Caco-2 (cell line): Measurements from ENCODE around the gene ASH1L. TPM values are rescaled to one million over a fixed set of nuclear protein-coding genes. Genes with fewer than 3 reads are reported as not detected.
A peak's percentile ranks its signal among the peaks of the same experiment; 100 is the strongest.
"Not testable (repeated sequence)": the region's sequence is repeated elsewhere in the genome, so short reads cannot be mapped to it uniquely, and the experiment has no call there.

Experiments used
- Bru-seq: library from RNA; stranded (reverse); fragments of 400-500 nt; gene quantifications from one replicate; lab custom pipeline; 2021; lab: Mats Ljungman, UMichigan
- BruChase-seq, 2 experiments: library from RNA; stranded (reverse); fragments of 400-500 nt; gene quantifications; one replicate each; lab custom pipeline; 2021; lab: Mats Ljungman, UMichigan
- BruUV-seq: library from RNA; stranded (reverse); fragments of 400-500 nt; replicated peaks from 2 replicates; lab custom pipeline; 2021; lab: Mats Ljungman, UMichigan
- CTCF ChIA-PET: fragments of 300-600 bp; sonication (Branson Sonifier 250); formaldehyde crosslinking; loops from one replicate; lab custom pipeline; 2022; ENCODE audit warnings: antibody characterized with exemption; lab: Charles Lee
- POLR2A ChIA-PET: fragments of 300-600 bp; sonication (Branson Sonifier 250); formaldehyde crosslinking; loops from one replicate; lab custom pipeline; 2022; ENCODE audit warnings: antibody characterized with exemption; lab: Charles Lee
- DNase-seq, 2 experiments: peaks; one replicate each; pipeline versions ENCODE4 v3.0.0 to v3.0.0-alpha.2; 2020 to 2022
- H3K27me3 ChIP-seq: replicated peaks from 2 replicates; pipeline ENCODE4 v1.6.0; 2011; ENCODE audit warnings: low read length; ENCODE audit not compliant: control insufficient read depth, insufficient read depth
- H3K36me3 ChIP-seq: 2 replicates; pipeline ENCODE4 v1.5.1; 2011; ENCODE audit warnings: low read length; ENCODE audit not compliant: control insufficient read depth, insufficient read depth
- H3K4me1 ChIP-seq: fragments of 250-450 bp; sonication (Bioruptor Pico); 2 replicates; pipeline ENCODE4 v1.5.1; 2020; ENCODE audit warnings: mild to moderate bottlenecking
- H3K4me3 ChIP-seq: 2 replicates; pipeline ENCODE4 v1.5.1; 2011; ENCODE audit warnings: low read depth, mild to moderate bottlenecking, control low read depth, low read length
- H3K9me3 ChIP-seq: fragments of 250-450 bp; sonication (Bioruptor Pico); 2 replicates; pipeline ENCODE4 v1.5.1; 2020; ENCODE audit warnings: mild to moderate bottlenecking, moderate library complexity
- H3K27ac Mint-ChIP-seq: one replicate; pipeline ENCODE4 v1.8.0; 2022; ENCODE audit warnings: mixed read lengths; ENCODE audit not compliant: unreplicated experiment
- H3K27me3 Mint-ChIP-seq: one replicate; pipeline ENCODE4 v1.8.0; 2022; ENCODE audit warnings: mixed read lengths; ENCODE audit not compliant: insufficient read depth, unreplicated experiment
- H3K36me3 Mint-ChIP-seq: one replicate; pipeline ENCODE4 v1.8.0; 2022; ENCODE audit warnings: mild to moderate bottlenecking, mixed read lengths; ENCODE audit not compliant: insufficient read depth, unreplicated experiment
- H3K4me1 Mint-ChIP-seq: one replicate; pipeline ENCODE4 v1.8.0; 2022; ENCODE audit warnings: low read depth, mixed read lengths; ENCODE audit not compliant: unreplicated experiment
- H3K4me3 Mint-ChIP-seq: one replicate; pipeline ENCODE4 v1.8.0; 2022; ENCODE audit warnings: mild to moderate bottlenecking, moderate library complexity, mixed read lengths; ENCODE audit not compliant: unreplicated experiment
- H3K9me3 Mint-ChIP-seq: one replicate; pipeline ENCODE4 v1.8.0; 2022; ENCODE audit warnings: mixed read lengths; ENCODE audit not compliant: unreplicated experiment
- CTCF ChIP-seq, 2 experiments: fragments of 200-600 bp in 1 of 2; IDR thresholded peaks; 1 replicate in 1 of 2; 2 replicates in 1 of 2; pipeline versions ENCODE4 v1.5.1 to v1.8.0; 2011 to 2022; ENCODE audit warnings: antibody characterized with exemption in 1 of 2, control low read depth in 1 of 2, inconsistent platforms in 1 of 2, low read depth in 1 of 2, low read length in 1 of 2, mild to moderate bottlenecking in 1 of 2, moderate library complexity in 1 of 2; ENCODE audit not compliant: insufficient read depth in 1 of 2, severe bottlenecking in 1 of 2, unreplicated experiment in 1 of 2
- intact Hi-C: fragments of 100-400 bp; cut with micrococcal nuclease; formaldehyde crosslinking; loops from one replicate; pipeline ENCODE4 v1.10.0; 2022; ENCODE audit not compliant: unreplicated experiment
- long read RNA-seq: library from polyadenylated mRNA; stranded (forward); transcript quantifications from one replicate; pipeline ENCODE4 v2.0.0, GENCODE V29; 2022
- total RNA-seq: library from RNA; stranded (reverse); gene quantifications from 2 replicates; pipeline ENCODE4 v1.2.3, GENCODE V29; 2022

Gene ASH1L, protein sequence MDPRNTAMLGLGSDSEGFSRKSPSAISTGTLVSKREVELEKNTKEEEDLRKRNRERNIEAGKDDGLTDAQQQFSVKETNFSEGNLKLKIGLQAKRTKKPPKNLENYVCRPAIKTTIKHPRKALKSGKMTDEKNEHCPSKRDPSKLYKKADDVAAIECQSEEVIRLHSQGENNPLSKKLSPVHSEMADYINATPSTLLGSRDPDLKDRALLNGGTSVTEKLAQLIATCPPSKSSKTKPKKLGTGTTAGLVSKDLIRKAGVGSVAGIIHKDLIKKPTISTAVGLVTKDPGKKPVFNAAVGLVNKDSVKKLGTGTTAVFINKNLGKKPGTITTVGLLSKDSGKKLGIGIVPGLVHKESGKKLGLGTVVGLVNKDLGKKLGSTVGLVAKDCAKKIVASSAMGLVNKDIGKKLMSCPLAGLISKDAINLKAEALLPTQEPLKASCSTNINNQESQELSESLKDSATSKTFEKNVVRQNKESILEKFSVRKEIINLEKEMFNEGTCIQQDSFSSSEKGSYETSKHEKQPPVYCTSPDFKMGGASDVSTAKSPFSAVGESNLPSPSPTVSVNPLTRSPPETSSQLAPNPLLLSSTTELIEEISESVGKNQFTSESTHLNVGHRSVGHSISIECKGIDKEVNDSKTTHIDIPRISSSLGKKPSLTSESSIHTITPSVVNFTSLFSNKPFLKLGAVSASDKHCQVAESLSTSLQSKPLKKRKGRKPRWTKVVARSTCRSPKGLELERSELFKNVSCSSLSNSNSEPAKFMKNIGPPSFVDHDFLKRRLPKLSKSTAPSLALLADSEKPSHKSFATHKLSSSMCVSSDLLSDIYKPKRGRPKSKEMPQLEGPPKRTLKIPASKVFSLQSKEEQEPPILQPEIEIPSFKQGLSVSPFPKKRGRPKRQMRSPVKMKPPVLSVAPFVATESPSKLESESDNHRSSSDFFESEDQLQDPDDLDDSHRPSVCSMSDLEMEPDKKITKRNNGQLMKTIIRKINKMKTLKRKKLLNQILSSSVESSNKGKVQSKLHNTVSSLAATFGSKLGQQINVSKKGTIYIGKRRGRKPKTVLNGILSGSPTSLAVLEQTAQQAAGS (N-terminal part only)
- total RNA-seq (39.4 and 45.1 TPM in 2 replicates), Bru-seq, nascent RNA (percentile 83 among the genes with signal in this experiment), BruChase-seq, experiment 1, labeled RNA remaining after a 2-hour chase (percentile 85 among the genes with signal in this experiment), BruChase-seq, experiment 2, labeled RNA remaining after a 6-hour chase (percentile 80 among the genes with signal in this experiment)
- long read RNA-seq, partial matches to known transcripts: 3 of 8 reads
- long read RNA-seq, other reads (novel, unspliced or antisense): 5 of 8 reads

GRCh38 chr1:155562581-155563376 is at the start of gene ASH1L:
Gene ASH1L, minus strand, starts transcription at chr1:155562803. Its CDS starts 41,284 bp downstream, at chr1:155521519.
- no peaks in the 10 kb centered on the region for H3K36me3 ChIP-seq
- no TSS peak for BruUV-seq
- H3K27me3 ChIP-seq: no peaks in the 10 kb centered on the region
- Mint-ChIP-seq H3K27me3 (no peaks in the 10 kb centered on the region), H3K36me3 (peaks cover 29% of the 10 kb centered on the region), H3K4me3 (peak within 1 kb of the TSS; percentile 86), H3K27ac (peak within 1 kb of the TSS; percentile 96), H3K9me3 (no peaks in the 10 kb centered on the region), H3K4me1 (peaks cover 14% of the 10 kb centered on the region)
- peaks cover 10% of the 10 kb centered on the region for H3K4me1 ChIP-seq
- ChIA-PET POLR2A (interaction anchor here (0.6 to 0.7 kb wide), 6 partner anchors 61 to 361 kb away, joined by 3 to 7 read pairs (median 4); partner anchors contain the start of gene CLK2), CTCF (interaction anchor here (0.7 kb wide), 1 partner anchor 1564 kb away, joined by 8 read pairs; no protein-coding TSS in a partner anchor)
- peak within 1 kb of the TSS; percentile 98 for H3K4me3 ChIP-seq
- peak; percentile 95 for DNase-seq
- no peak for TF ChIP-seq CTCF (IDR thresholded peaks at IDR 0.05; ENCODE audit: insufficient read depth in 1 of 2, low read depth in 1 of 2, low read length in 1 of 2, severe bottlenecking in 1 of 2, unreplicated experiment in 1 of 2)
- H3K9me3 ChIP-seq: no peaks in the 10 kb centered on the region
- intact Hi-C loops: no loop called here

GRCh38 chr1:155610257-155610647 is 47.6 kb upstream of the ASH1L start:
- H3K4me1 ChIP-seq: not testable (repeated sequence)

More at GRCh38 chr1:155610257-155610647, 47.6 kb upstream of the ASH1L start:
- H3K27ac Mint-ChIP-seq, H3K4me1 Mint-ChIP-seq, H3K27me3 Mint-ChIP-seq, H3K9me3 ChIP-seq, intact Hi-C loops, H3K36me3 ChIP-seq, BruUV-seq, CTCF ChIA-PET, H3K9me3 Mint-ChIP-seq, H3K27me3 ChIP-seq, POLR2A ChIA-PET, DNase-seq: not testable (repeated sequence)
- H3K4me3 Mint-ChIP-seq: peak overlapping the region; percentile 98
- peaks cover 15% of the 10 kb centered on the region for H3K36me3 Mint-ChIP-seq
- H3K4me3 ChIP-seq: peak overlapping the region; percentile 48
